HEK293T (cell line): ENCODE measurements around the gene FSTL4.

Source experiments
- CTBP1 ChIP-seq: fragments of 450-650 bp; IDR thresholded peaks from 2 replicates; pipeline ENCODE4 v1.6.1; 2016; ENCODE audit warnings: borderline replicate concordance
- ELF4 ChIP-seq: fragments of 450-650 bp; IDR thresholded peaks from 2 replicates; pipeline ENCODE4 v1.6.1; 2017; ENCODE audit warnings: antibody characterized with exemption
- FOXA1 ChIP-seq: fragments of 450-650 bp; IDR thresholded peaks from 2 replicates; pipeline ENCODE4 v1.6.1; 2016; ENCODE audit warnings: mild to moderate bottlenecking
- FOXM1 ChIP-seq: fragments of 450-650 bp; IDR thresholded peaks from 2 replicates; pipeline ENCODE4 v1.6.1; 2017; ENCODE audit warnings: mild to moderate bottlenecking, borderline replicate concordance
- HDGF ChIP-seq: fragments of 450-650 bp; IDR thresholded peaks from 2 replicates; pipeline ENCODE4 v1.6.1; 2017; ENCODE audit warnings: antibody characterized with exemption, borderline replicate concordance
- L3MBTL2 ChIP-seq: fragments of 450-650 bp; conservative IDR thresholded peaks from 2 replicates; pipeline ENCODE4 v1.6.1; 2016; ENCODE audit warnings: mild to moderate bottlenecking
- LEF1 ChIP-seq: fragments of 450-650 bp; IDR thresholded peaks from 2 replicates; pipeline ENCODE4 v1.6.1; 2017; ENCODE audit warnings: mild to moderate bottlenecking, borderline replicate concordance
- PKNOX1 ChIP-seq: fragments of 450-650 bp; IDR thresholded peaks from 2 replicates; pipeline ENCODE4 v1.6.1; 2016
- SP1 ChIP-seq: fragments of 450-650 bp; IDR thresholded peaks from 2 replicates; pipeline ENCODE4 v1.6.1; 2017
- SUZ12 ChIP-seq: fragments of 450-650 bp; IDR thresholded peaks from 2 replicates; pipeline ENCODE4 v1.6.1; 2016; ENCODE audit warnings: mild to moderate bottlenecking
- TARDBP ChIP-seq: fragments of 450-650 bp; IDR thresholded peaks from 2 replicates; pipeline ENCODE4 v1.6.1; 2016
- ZNF384 ChIP-seq: fragments of 450-650 bp; IDR thresholded peaks from 2 replicates; pipeline ENCODE4 v1.6.1; 2016

DNA sequence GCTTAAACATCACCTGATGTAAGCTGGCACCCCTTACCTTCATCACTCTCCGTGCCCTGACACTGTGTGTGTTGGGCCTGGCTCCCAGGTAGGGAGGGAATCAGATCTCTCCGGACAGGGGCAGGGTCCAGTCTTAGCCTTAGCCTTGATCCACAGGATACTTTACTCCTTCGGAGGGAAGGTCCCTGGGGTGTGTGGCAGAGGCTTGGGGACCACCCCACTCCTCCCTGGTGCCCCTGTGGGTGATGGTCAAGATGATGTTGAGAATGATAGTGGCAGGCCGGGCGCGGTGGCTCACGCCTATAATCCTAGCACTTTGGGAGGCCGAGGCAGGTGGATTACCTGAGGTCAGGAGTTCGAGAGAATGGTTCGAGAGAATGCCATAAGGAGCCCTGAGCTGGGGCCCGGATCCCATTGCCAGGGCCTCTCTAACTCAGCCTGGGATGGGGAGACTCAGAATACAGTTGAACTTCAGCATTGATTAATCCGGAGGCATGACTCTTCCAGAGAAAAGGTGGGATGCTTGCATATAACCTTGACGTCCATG lies 291.0 kb downstream of the FSTL4 start:
- no peak for TF ChIP-seq SUZ12
- no peak for TF ChIP-seq FOXA1
- no peak for TF ChIP-seq SP1
- TF ChIP-seq LEF1, result no peak
- TF ChIP-seq L3MBTL2, result no peak
- TF ChIP-seq TARDBP, result no peak
- no peak for TF ChIP-seq FOXM1
- TF ChIP-seq ZNF384, result no peak
- TF ChIP-seq HDGF, result no peak
- TF ChIP-seq CTBP1, result no peak
- TF ChIP-seq ELF4, result no peak
- no peak for TF ChIP-seq PKNOX1
